ENCODE measurements around the gene ARMC6.
A peak's percentile ranks its signal among the peaks of the same experiment; 100 is the strongest.
"Not testable (repeated sequence)": the region's sequence is repeated elsewhere in the genome, so short reads cannot be mapped to it uniquely, and the experiment has no call there.

Gene ARMC6

DNA sequence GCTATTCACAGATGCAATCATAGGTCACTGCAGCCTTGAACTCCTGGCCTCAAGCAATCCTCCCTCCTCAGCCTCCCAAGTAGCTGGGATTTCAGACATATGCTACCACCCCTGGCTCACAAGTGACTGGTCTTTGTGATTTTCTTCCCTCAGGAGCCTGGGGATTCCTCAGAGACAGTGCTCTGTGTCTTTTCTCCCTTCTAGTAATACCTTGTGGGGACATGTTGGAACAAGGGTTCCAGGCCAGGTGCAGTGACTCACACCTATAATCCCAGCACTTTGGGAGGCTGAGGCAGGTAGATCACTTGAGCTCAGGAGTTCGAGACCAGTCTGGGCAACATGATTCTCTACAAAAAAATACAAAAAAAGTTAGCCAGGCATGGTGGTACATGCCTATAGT, 10.0 kb upstream of the ARMC6 start:
- DNase-seq: not testable (repeated sequence)

DNA sequence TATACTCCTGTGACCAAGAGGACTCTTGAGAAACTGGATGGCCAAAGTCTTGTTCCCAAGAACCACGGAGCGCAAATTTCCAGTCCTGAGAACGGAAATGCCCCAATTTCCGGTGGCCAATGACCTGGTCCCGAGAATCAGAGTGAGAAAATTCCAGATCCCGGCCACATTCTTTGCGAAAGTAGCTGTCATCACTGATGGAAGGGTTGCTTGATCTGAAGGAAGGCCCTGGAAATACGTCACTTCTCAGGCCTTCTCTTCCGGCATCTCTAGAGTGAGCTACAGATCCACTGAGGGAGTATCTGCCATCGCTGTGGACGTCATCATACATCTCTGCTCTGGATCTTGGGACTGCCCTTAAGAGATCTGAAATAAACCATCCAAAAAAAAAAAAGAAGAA, 7.5 kb upstream of the ARMC6 start:
- DNase-seq: no peak

DNA sequence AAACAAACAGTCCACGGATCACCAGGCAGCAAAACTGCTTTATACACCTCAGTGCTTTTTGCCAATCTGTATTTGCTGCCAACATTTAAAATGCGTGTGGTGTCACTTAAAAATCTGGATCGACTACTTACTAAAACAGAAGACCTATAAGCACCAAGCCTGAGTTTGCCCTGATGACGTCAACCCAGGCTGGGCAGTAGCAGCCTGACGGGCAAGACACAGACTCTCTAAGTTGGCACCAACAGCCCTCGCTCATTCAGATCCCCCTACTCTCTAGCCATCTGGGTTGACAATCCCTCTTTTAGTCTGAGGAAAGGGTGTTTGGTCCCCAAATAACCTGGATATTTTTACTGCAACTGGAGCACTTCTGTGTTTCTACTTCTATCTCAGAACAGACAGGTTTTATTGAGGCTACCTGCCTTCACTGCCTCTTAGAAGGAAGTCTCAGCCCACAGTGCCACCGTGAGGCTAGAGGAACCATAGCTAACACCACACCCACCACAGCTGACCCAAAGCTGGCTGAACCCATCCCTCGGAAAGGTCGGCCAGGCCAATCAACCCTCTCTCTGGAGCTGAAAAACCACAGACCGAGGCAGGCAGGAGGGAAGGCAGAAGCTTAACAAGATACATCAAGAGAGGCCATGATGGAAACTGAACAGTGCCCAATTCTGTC, 7.0 kb upstream of the ARMC6 start:
- peak in 1 of 2 donors; percentile 5 for DNase-seq

DNA sequence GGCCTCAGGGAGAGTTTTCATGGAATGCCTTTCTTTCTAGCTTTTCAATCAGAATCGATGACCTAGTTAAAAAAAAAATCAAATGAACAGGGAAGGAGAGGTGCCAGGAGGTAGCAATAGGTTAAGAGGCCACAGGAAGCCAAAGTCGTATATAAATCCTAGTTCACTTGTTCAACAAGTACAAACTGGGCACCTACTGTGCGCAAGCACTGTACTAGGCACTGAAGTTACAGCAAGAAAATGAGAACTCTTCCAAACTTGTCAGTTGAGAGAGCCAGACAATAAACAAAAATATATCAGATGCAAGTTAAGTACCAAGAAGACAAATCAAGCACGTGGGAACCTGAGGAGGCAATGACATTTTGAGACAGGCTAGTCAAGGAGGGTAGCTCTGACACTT, 6.2 kb upstream of the ARMC6 start:
- DNase-seq: no peak

DNA sequence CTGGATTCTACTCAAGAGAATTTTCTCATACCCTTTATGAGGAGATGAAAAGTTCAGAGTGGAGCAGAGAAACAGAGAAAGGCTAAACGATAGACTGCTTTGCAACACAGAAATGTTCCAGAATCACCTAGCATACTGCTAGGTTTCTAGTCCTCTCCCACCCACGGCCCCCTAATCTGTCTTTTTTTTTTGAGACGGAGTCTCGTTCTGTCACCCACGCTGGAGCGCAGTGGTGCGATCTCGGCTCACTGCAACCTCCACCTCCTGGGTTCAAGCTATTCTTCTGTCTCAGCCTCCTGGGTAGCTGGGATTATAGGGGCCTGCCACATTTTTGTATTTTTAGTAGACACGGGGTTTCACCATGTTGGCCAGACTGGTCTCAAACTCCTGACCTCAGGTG, 4.9 kb upstream of the ARMC6 start:
- no peak for DNase-seq

DNA sequence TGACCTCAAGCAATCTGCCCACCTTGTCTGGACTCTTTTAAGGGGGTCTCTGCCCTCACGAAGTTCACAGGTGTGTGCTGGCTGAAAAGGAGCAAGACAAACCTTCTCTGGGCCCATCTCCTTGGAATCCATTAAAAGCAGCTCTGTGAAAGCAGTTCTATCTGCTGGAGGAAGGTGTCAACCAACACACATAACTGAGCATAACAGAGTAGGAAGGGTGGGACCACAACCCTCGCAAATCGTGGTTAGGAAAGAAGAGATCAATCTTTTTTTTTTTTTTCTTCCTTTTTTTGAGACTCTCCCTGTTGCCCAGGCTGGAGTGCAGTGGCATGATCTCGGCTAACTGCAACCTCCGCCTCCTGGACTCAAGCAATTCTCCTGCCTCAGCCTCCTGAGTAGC, 1.5 kb upstream of the ARMC6 start:
- no peak for DNase-seq

DNA sequence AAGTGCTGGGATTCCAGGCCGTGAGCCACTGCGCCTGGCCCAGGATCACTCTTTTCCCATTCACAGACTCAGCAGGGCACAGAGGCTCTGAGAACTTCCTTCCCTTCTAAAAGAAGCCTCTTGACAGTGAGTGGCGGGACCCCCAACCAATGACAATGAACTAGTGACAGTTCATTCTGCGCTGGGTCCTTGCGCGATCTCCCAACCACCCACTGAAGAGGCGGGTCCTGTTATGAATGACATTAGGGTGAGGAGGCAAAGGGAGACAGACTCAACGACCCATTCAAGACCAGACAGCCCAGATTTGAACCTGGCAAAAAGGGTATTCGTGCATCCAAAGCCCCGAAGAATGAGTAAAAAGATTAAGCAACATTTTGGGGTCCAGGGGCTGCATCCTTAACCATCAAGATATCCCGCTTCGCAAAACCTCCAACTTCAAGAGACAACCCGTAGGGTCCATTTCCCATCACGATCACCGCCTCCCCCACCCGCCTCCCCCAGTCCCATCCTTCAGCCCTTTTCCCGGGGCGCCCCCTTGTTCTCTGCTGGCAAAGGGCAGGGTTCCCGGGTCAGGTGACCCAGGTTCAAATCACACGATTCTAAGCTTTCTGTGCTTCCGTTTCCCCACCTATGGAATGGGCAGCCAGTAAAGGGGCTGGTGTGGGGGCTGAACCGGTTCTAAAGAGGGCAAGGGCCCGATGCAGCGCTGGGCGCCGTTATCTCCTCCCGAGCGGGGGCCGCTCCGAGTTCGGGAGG, 805 bp upstream of the ARMC6 start:
- DNase-seq: peak; percentile 97

DNA sequence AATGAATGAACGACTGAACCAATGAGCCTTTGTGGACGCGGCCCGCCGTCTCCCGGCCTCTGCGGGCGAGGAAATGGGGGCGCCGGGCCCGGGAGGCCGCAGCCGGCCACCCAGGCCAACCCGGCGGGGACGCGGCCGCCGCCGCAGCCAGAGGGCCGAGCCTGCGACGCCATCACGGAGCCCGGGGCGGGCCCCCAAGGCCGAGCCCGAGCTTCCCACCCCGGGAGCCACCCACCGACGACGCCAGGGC, 302 bp upstream of the ARMC6 start:
- no peak for DNase-seq

DNA sequence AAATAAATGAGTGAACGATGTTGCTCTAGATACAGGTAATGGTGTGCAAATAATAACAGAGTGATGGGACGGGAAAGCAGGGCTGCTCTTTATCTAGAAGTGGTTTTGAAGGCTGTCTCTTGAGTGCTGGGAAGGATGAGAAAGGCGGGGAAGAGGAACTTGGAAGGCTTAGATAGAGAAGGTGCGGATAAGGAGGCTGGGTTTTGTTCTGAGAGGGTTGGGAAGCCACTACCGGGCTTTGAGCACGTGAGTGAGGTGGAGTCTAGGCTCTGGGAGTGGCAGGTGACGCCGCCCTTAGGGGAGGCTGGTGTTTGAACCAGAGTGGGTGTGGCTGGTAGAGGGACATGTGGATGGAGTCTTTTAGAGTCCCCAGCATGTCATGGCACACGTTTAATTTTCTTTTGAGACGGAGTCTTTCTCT, 811 bp downstream of the ARMC6 start:
- peak; percentile 84 to 90 for DNase-seq

DNA sequence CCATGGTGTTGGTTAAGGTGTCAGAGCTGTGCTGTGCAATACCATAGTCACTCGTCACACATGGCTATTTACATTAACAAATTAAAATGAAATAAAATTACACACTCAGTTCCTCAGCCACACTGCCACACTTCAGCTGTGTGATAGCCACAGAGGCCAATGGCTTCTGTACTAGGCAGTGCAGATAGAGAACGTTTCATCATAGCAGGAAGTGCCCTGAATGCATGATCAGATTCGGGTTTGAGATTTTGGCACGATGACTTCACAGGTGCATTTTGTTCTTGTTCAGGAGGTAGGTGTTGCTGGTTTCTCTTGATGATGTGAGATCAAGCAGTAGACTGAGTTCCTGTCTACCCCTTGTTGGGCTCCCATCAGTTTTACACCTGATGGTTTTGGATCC, 6.5 kb downstream of the ARMC6 start:
- no peak for DNase-seq

DNA sequence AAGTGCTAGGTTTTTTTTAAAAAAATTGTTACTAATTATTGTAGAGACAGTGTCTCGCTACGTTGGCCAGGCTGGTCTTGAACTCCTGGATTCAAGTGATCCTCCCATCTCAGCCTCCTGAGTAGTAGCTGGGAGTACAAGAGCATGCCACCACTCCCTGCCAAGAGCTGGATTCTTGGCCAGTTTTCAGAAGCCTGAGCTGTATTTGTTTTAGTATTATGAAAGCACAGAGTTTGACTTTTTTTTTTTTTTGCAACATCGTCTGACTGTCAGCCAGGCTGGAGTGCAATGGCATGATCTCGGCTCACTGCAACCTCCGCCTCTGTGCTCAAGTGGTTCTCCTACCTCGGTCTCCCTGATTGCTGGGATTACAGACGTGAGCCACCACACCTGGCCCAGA, 7.0 kb downstream of the ARMC6 start:
- DNase-seq: no peak

DNA sequence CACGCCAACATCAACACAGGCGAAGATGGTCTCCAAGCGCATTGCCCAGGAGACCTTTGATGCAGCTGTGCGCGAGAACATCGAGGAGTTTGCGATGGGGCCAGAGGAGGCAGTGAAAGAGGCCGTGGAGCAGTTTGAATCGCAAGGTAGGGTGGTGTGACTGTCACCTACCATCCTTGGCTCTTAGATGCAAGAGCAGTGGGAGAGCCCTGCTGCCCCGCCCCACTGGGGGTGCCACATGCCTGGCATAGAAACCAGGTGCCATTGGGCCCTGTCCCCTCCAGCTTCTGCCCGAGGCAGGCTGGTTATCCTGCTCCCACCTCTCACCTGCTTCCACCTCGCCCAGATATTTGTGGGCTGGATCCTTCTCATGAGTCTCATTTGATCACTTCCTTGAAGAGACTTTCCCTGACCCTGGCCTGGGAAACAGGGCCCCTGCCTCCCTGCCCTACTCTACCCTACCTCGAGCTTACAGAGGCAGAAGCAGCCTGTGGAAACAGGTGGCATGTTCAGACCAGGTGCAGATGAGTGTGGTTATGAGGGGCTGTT, 9.4 kb downstream of the ARMC6 start:
- DNase-seq: no peak

DNA sequence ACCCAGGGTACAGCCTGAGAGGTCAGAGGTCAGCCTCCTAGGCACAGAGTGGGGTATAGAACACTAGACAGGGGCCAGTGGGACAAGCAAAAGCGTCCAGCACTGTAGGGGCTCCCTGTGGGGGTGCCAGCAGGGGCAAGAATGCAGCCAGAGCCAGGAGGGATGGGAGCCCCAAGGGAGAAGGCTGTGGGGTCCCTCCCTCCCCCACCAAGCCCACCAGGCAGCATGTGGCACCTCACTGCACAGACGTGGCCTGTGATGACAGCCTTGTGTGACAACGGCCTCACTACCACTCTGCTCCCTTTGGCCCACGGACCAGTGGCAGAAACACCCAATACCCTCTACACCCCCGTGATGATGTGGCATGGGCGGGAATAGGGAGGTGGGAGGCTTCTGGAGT, 10.1 kb downstream of the ARMC6 start:
- no peak for DNase-seq

DNA sequence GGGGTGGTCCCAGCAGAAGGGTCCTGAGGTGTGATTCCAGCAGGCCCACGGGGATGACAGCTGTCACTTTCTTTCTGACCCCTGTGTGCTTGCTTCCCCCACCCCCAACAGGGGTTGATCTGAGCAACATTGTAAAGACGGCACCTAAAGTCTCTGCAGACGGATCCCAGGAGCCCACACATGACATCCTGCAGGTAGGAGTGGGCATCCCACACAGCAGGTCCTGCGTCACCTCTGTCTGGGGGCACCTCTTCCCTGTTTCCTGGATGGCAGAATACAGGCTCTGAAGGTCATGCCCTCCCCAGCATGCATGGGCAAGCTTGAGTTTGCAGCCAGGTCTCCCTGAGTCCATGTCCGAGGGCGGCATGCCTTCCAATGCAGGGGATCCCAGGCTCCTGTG, 10.5 kb downstream of the ARMC6 start:
- no peak for DNase-seq

DNA sequence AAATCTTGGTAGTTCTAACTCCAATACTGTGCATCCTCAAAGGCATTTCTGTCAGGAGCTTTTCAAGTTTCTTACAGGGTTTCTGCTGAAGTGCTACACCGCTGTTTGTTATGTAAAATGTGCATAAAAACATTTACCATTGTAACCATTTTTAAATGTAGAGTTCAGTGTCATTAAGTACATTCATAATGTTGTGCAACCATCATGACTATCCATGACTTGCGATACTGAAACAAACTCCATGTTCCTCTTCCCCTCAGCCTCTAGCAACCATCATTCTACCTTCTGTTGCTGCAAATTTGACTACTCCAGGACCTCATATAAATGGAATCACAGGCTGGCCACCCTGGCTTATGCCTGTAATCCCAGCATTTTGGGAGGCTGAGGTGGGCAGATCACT, 16.0 kb downstream of the ARMC6 start:
- no peak for DNase-seq

DNA sequence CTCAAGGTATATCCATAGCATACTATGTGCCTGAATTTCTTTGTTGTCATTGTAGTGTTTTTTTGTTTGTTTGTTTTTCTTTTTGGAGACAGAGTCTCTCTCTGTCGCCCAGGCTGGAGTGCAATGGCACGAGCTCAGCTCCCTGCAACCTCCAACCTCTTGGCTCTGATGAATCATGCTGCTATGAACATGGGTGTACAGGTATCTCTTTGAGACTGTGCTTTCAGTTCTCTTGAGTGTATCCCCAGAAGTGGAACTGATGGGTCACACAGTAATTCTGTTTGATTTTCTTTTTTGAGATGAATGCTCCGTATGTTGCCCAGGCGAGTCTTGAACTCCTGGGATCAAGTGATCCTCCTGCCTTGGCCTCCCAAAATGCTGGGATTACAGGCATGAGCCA, 16.7 kb downstream of the ARMC6 start:
- DNase-seq: no peak

DNA sequence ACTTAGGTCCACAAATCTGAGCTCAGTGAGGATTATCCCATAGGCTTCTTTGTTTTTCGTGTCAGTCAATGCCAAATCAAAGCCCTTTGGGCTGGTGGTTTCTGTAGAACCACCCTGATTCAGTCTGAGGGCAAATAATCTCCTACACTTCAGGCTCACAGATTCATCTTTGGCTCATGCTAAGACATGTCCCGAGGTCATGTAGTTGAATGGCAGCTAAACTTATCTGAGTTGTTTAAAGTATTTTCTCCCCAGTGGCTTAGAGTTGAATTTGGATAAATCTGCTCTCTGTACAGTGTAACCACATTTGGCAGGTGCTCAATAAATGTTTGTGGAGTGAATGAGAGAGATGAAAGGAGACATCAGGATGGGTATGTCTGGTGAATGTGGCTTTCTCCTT, 17.3 kb downstream of the ARMC6 start:
- DNase-seq: no peak

DNA sequence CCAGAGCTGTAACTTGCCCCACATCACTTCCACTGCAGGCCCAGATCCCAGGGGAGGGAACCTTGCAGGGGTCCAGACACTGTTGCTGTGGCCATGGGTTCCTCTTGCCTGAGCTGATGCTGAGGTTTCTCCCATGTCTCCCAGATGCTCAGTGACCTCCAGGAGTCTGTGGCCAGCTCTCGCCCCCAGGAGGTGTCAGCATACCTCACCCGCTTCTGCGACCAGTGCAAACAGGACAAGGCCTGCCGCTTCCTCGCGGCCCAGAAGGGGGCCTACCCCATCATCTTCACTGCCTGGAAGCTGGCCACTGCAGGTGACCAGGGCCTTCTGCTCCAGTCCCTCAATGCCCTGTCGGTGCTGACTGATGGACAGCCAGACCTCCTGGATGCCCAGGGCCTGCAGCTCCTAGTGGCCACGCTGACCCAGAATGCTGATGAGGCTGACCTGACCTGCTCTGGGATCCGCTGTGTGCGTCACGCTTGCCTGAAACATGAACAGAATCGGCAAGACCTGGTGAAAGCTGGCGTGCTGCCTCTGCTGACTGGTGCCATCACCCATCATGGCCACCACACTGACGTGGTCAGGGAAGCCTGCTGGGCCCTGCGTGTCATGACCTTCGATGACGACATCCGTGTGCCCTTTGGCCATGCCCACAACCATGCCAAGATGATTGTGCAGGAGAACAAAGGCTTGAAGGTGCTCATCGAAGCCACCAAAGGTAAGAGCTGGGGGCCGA, 18.2 kb downstream of the ARMC6 start:
- DNase-seq: no peak

DNA sequence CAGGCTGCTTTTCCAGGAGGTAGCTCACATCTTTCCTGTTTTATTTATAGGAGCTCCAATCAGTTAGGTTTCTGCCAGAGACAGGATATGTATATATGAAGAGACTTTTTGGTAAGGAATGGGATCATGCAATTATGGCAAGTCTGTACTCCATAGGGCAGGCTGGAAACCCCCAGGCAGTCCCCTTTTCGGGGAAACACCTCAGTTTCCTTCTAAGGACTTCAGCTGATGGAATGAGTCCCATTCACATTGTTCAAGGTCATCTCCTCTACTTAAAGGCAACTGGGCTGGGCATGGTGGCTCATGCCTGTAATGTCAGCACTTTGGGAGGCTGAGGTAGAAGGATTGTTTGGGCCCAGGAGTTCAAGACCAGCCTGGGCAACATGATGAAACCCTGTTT, 19.5 kb downstream of the ARMC6 start:
- DNase-seq: peak in 1 of 2 donors; percentile 63

DNA sequence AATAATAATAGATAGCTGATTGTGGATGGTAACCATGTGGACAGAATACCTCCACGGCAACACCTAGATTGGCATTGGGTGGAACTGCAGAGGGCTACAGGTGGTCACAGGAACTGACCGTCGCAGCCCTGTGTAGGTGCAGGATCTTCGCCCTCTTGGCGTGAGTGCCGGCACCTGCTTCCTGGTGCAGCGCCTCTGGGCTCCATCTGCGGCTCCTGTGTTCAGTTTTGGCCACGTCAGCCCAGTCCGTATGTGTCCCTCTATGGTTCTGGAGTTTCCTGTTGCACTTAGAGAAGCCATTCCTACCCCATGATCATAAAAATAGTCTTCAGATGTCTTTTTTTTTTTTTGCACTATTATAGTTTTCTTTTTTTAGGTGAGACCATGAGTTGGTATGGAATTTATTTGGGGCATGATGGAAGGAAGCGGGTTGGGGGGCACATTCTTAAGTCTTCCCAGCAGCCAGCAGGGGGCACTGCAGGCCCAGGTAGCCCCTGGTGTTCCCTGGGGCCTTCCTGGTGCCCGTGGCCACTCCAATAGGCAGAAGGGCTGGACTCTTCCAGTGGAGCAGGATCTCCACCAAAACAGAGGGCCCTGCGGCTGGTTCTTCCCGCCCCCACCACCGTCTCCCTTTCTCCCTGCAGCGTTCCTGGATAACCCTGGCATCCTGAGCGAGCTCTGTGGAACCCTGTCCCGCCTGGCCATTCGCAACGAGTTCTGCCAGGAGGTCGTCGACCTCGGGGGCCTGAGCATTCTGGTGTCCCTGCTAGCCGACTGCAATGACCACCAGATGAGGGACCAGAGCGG, 20.3 kb downstream of the ARMC6 start:
- DNase-seq: peak in 1 of 2 donors; percentile 46

DNA sequence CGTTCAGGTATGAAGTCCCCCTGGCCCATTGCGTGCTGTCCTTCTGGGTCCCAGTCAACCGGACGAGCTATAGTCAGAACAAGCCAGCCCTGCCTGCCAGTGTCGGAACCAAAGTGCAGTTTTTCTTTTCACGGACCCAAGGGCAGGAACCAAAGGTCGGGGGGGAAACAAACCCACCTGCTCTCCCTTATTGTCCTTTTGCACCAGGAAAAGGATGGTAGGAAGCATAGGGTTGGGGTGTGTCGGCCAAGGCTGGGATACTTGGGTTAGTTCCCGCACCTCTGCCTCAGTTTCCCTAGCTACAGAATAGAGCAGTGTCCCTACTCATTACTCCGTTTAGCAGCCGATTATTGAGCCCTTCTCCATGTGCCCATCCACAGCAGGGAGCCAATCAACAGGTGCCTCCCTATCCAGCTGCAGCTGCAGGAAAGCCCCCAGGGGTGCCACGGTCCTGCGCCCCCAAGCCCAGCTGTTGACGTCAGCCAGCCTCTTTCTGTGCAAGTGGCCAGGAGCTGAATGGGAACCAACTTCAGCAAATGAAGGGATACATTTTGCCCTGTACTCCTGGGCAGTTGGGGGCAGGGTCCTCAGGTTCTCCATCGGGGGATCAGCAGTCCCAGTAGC, 21.0 kb downstream of the ARMC6 start:
- no peak for DNase-seq

DNA sequence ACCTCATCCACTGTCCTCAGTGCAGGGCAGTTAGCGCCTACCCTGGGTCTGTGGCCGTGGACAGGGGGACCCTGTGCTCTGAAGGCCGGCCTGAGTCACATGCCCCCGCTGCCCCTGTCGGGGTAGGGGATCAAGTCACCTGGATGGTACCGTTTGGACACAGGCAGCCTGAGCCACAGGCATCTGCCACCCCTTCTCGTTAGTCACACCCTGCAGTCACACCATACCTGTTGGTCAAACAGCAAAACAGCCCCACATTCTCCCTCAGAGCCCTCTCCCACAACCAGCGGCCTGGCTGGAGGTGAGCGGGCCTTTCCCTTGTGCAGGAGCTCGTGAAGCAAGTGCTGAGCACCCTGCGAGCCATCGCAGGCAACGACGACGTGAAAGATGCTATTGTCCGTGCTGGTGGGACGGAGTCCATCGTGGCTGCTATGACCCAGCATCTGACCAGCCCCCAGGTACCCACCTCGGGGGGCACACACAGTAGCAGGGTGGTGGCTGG, 21.6 kb downstream of the ARMC6 start:
- no peak for DNase-seq

DNA sequence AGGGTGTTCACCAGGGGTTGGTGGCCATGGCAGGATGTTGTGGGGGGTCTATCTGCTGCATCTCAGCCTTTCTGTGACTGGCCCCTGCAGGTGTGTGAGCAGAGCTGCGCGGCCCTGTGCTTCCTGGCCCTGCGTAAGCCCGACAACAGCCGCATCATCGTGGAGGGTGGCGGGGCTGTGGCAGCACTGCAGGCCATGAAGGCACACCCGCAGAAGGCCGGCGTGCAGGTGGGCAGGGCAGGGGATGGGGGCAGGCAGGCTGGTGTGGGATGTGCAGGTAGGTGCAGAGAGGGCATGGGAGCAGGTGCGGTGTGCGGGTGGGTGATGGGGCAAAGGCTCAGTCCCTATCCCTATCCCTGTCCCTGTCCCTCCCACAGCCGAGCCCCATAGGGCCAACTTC, 22.3 kb downstream of the ARMC6 start:
- no peak for DNase-seq
